ENCODE measurements around the gene CHP1. TPM values are rescaled to one million over a fixed set of nuclear protein-coding genes. Genes with fewer than 3 reads are reported as not detected.

The CHP1 gene
- 100 to 1,000 TPM; 102 to 127 (median 112) TPM for total RNA-seq

GRCh38 chr15:41230650-41231421, at the start of gene CHP1, which contains the start of gene EXD1:
CHP1 (plus strand) TSS chr15:41231268; CDS start chr15:41231383, 115 bp downstream.
EXD1 (minus strand) TSS chr15:41230757; CDS start chr15:41226575, 4,182 bp downstream.
- Histone ChIP-seq H3K27me3 (no peaks in the 10 kb centered on the region), H3K4me3 (peak within 1 kb of the TSS; percentile 63 to 86), H3K27ac (peak within 1 kb of the TSS; percentile 87 to 97 (median 92)), H3K36me3 (no peaks in the 10 kb centered on the region), H3K4me1 (peaks cover 0 to 37% (median 13%) of the 10 kb centered on the region in 3 donors), H3K9me3 (no peaks in the 10 kb centered on the region)
- TF ChIP-seq CTCF (IDR thresholded peaks at IDR 0.05), result peak; percentile 91 to 97 (median 94)
- peak; percentile 82 to 84 for TF ChIP-seq POLR2A (IDR thresholded peaks at IDR 0.05)
- peak; percentile 82 for TF ChIP-seq POLR2AphosphoS5 (IDR thresholded peaks at IDR 0.05)
- no peak for TF ChIP-seq EP300 (IDR thresholded peaks at IDR 0.05)
- 0% methylated on average over 1 of the region's 72 CpGs for WGBS, 2 donors (ENCODE audit: low coverage in 1 of 2)
- peak; percentile 99 for ATAC-seq

GRCh38 chr15:41182266-41182665, 48.8 kb upstream of the CHP1 start:
- Histone ChIP-seq H3K9me3 (no peaks in the 10 kb centered on the region), H3K4me1 (no peaks in the 10 kb centered on the region), H3K27me3 (no peaks in the 10 kb centered on the region), H3K4me3 (no peak overlapping the region), H3K27ac (no peak overlapping the region), H3K36me3 (no peaks in the 10 kb centered on the region)
- no peak for TF ChIP-seq CTCF (IDR thresholded peaks at IDR 0.05)
- TF ChIP-seq POLR2A (IDR thresholded peaks at IDR 0.05), result no peak
- TF ChIP-seq POLR2AphosphoS5 (IDR thresholded peaks at IDR 0.05), result no peak
- 87 to 100% methylated on average over 2 to 4 of the region's 4 CpGs for WGBS, 2 donors (ENCODE audit: low coverage in 1 of 2)
- ATAC-seq, result no peak

GRCh38 chr15:41183581-41183980, 47.5 kb upstream of the CHP1 start:
- ATAC-seq, result no peak
- H3K36me3 ChIP-seq, result no peaks in the 10 kb centered on the region
- no peak for TF ChIP-seq CTCF (IDR thresholded peaks at IDR 0.05)
- no peak for TF ChIP-seq POLR2AphosphoS5 (IDR thresholded peaks at IDR 0.05)
- TF ChIP-seq POLR2A (IDR thresholded peaks at IDR 0.05), result no peak
- no peak for TF ChIP-seq EP300 (IDR thresholded peaks at IDR 0.05)
- no peaks in the 10 kb centered on the region for H3K4me1 ChIP-seq
- 61 to 81% methylated on average over 2 of the region's 2 CpGs for WGBS, 2 donors (ENCODE audit: low coverage in 1 of 2)
- H3K27ac ChIP-seq, result no peak overlapping the region
- no peaks in the 10 kb centered on the region for H3K27me3 ChIP-seq
- no peak overlapping the region for H3K4me3 ChIP-seq
- H3K9me3 ChIP-seq, result no peaks in the 10 kb centered on the region

- no peak for ATAC-seq
- 67 to 83% methylated on average over 1 of the region's 1 CpG for WGBS, 2 donors (ENCODE audit: low coverage in 1 of 2)
- Histone ChIP-seq H3K9me3 (no peaks in the 10 kb centered on the region), H3K36me3 (no peaks in the 10 kb centered on the region), H3K27ac (no peak overlapping the region), H3K27me3 (no peaks in the 10 kb centered on the region), H3K4me1 (peaks cover 0 to 8% (median 0%) of the 10 kb centered on the region in 3 donors), H3K4me3 (no peak overlapping the region)
- no peak for TF ChIP-seq CTCF (IDR thresholded peaks at IDR 0.05)
- no peak for TF ChIP-seq EP300 (IDR thresholded peaks at IDR 0.05)
- TF ChIP-seq POLR2AphosphoS5 (IDR thresholded peaks at IDR 0.05), result no peak
- TF ChIP-seq POLR2A (IDR thresholded peaks at IDR 0.05), result no peak
Measured at GRCh38 chr15:41194444-41194843, 36.6 kb upstream of the CHP1 start.

- no peak overlapping the region for H3K4me3 ChIP-seq
- no peak for ATAC-seq
- no peaks in the 10 kb centered on the region for H3K27me3 ChIP-seq
- TF ChIP-seq POLR2AphosphoS5 (IDR thresholded peaks at IDR 0.05) (no peak), EP300 (IDR thresholded peaks at IDR 0.05) (no peak), POLR2A (IDR thresholded peaks at IDR 0.05) (no peak), CTCF (IDR thresholded peaks at IDR 0.05) (no peak)
- no peaks in the 10 kb centered on the region for H3K36me3 ChIP-seq
- no peaks in the 10 kb centered on the region for H3K4me1 ChIP-seq
- no peaks in the 10 kb centered on the region for H3K9me3 ChIP-seq
- no peak overlapping the region for H3K27ac ChIP-seq
Measured at GRCh38 chr15:41199470-41199869, 31.6 kb upstream of the CHP1 start.
